ENCODE data around the gene SLC19A1. TPM values are rescaled to one million over a fixed set of nuclear protein-coding genes. Genes with fewer than 3 reads are reported as not detected.
A peak's percentile ranks its signal among the peaks of the same experiment; 100 is the strongest.

The SLC19A1 gene
- 8.2 TPM for polyA plus RNA-seq (2013, experiment 1 of 2; ENCODE audit: insufficient read length)
- polyA plus RNA-seq (2013, experiment 2 of 2; ENCODE audit: insufficient read length), result 12.4 TPM

- DNase-seq, result peak; percentile 63
These were observed at the start of gene SLC19A1 for GRCh38 chr21:45542242-45542666. Gene SLC19A1, minus strand, starts transcription at chr21:45542440. Its CDS starts 4,481 bp downstream, at chr21:45537959.

DNA sequence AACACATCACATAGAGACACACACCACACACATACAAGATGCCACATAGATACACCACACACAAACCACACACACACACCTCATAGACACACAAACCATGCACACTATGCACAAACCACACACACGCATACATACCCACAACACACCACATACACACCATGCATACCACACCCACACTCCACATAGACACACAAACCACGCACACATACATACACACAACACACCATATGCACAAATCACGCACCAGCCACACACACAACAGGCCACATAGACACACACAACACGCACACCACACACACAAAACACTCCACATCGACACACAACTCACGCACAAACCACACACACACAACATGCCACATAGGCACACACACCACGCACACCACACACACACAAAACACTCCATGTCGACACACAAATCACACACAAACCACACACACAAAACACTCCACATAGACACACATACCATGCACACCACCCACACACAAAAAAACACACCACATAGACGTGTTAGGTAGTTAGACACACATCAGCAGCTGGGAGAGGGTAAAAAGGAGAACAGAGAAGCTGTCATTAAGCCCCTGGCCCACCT lies 49.5 kb upstream of the SLC19A1 start:
- no peak for DNase-seq

DNA sequence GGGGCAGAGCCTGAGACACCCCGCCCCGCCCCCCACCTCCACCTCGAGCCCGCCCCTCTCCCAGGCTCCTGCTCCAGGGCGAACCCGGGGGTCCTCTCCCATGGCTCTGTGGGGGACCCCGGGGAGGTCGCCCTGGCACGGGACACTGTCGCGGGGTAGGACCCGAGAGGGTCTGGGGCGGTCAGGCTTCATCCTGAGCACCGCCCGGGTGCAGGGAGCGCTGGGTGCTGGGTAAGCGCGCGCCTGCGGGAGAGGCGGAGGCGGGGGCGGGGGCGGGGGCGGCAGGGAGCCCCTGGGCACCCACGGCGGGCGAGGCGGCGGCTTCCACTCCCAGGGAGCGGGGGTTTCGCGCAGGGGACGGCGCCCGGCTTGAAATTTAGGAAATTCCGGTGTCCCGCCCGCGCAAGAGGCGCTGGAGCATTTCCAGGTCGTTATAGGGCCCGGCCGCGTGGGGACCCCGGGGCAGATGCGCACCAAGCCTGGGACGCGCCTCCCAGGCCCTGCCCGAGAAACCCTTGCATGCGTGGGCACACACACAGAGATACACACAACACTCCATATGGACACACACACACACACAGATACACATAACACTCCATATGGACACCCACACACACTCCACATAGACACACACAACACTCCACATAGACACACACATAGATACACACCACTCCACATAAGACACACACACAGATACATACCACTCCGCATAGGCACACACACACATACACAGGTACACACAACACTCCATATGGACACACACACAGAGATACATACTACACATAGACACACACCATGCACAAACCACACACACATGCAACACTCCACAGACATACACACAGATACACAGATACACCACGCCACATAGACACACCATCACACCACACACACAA lies 48.7 kb upstream of the SLC19A1 start:
- peak; percentile 11 for DNase-seq

GRCh38 chr21:45590246-45590725 lies 48.0 kb upstream of the SLC19A1 start:
- peak; percentile 74 for DNase-seq

- no peak for DNase-seq
These were observed 47.5 kb upstream of the SLC19A1 start for GRCh38 chr21:45589686-45590245.

- no peak for DNase-seq
These were observed 46.7 kb upstream of the SLC19A1 start for GRCh38 chr21:45588871-45589491.

- DNase-seq, result no peak
These were observed 46.0 kb upstream of the SLC19A1 start for GRCh38 chr21:45588086-45588825.

- DNase-seq, result no peak
These were observed 44.1 kb upstream of the SLC19A1 start for GRCh38 chr21:45586289-45586858.

GRCh38 chr21:45584786-45585185 lies 42.5 kb upstream of the SLC19A1 start:
- DNase-seq, result no peak

GRCh38 chr21:45583831-45584509 lies 41.7 kb upstream of the SLC19A1 start:
- DNase-seq, result no peak

- no peak for DNase-seq
These were observed 39.9 kb upstream of the SLC19A1 start for GRCh38 chr21:45582128-45582527.

DNA sequence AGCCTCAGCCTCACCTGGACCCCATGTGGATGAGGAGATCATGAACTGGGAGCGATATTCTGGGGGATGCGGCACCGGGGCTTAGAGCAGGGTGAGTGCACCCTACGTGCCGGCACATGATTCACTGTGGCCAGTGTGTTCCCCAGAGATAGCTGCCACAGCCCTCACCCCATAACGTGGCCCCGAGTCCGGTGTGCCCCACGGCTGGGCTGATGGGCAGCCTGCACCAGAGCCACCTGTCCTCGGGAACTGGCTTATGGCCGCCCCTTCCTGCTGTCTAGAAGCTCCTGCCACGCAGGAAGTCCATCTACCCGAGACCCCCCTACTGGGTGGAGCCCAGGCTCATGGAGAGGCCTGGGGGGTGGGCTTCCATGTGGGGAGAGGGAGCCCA lies 39.1 kb upstream of the SLC19A1 start:
- DNase-seq, result no peak

GRCh38 chr21:45580576-45581321 lies 38.5 kb upstream of the SLC19A1 start:
- no peak for DNase-seq

GRCh38 chr21:45580181-45580575 lies 37.9 kb upstream of the SLC19A1 start:
- no peak for DNase-seq

GRCh38 chr21:45579383-45580180 lies 37.3 kb upstream of the SLC19A1 start:
- no peak for DNase-seq

GRCh38 chr21:45578811-45579381 lies 36.7 kb upstream of the SLC19A1 start:
- no peak for DNase-seq

GRCh38 chr21:45578176-45578801 lies 36.0 kb upstream of the SLC19A1 start:
- DNase-seq, result no peak

- DNase-seq, result no peak
These were observed 35.5 kb upstream of the SLC19A1 start for GRCh38 chr21:45577801-45578175.

Measured in fibroblast of skin of scalp (primary cell).